Measurements from ENCODE around the gene SPO11.

GRCh38 chr20:57372581-57373350, 43.2 kb downstream of the SPO11 start:
- TF ChIP-seq POLR2A (IDR thresholded peaks at IDR 0.05; ENCODE audit: low read depth, low read length) (peak; percentile 35; the same call in 1 of the 2 replicates), TAF1 (IDR thresholded peaks at IDR 0.05; ENCODE audit: borderline replicate concordance, low read depth, low read length) (no peak), POLR2AphosphoS5 (IDR thresholded peaks at IDR 0.05; ENCODE audit: low read depth, low read length) (0 out of 2 replicates have a peak, but pooled peaks have one; percentile 25)
